ENCODE measurements around the gene IFNK. TPM values are rescaled to one million over a fixed set of nuclear protein-coding genes. Genes with fewer than 3 reads are reported as not detected.

Gene IFNK
- total RNA-seq, 6 experiments from 2014 or later, result not detected

DNA sequence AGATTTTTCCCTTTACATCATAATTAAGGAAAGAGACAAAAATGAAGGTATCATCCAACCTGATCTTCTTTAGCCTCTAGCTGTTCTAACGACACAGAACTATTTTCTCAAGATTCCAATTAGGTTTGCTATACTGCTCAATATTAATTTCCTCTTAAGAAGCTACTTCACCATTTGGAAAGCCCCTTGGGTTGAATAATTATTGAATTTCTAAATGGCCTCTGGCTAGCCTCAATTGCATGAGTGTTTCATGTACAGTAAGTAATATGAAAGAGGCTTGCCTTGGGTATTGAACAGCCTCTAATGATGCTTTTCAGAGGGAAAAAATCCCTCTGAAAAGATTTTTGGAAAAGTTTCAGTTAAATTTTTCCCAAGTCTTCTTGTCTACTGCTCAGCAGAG lies 9.2 kb downstream of the IFNK start:
- intact Hi-C loops (cut with DNase I), result no loop called here
- DNase-seq (no peak), ATAC-seq (no peak)
- Histone ChIP-seq H3K4me3 (no peak overlapping the region), H3K9me3 (no peaks in the 10 kb centered on the region), H3K4me1 (peaks cover 0 to 33% (median 0%) of the 10 kb centered on the region in 4 donors), H3K36me3 (no peaks in the 10 kb centered on the region), H3K27me3 (no peaks in the 10 kb centered on the region), H3K27ac (no peak overlapping the region)
- TF ChIP-seq, protein P1, sequence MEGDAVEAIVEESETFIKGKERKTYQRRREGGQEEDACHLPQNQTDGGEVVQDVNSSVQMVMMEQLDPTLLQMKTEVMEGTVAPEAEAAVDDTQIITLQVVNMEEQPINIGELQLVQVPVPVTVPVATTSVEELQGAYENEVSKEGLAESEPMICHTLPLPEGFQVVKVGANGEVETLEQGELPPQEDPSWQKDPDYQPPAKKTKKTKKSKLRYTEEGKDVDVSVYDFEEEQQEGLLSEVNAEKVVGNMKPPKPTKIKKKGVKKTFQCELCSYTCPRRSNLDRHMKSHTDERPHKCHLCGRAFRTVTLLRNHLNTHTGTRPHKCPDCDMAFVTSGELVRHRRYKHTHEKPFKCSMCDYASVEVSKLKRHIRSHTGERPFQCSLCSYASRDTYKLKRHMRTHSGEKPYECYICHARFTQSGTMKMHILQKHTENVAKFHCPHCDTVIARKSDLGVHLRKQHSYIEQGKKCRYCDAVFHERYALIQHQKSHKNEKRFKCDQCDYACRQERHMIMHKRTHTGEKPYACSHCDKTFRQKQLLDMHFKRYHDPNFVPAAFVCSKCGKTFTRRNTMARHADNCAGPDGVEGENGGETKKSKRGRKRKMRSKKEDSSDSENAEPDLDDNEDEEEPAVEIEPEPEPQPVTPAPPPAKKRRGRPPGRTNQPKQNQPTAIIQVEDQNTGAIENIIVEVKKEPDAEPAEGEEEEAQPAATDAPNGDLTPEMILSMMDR (IDR thresholded peaks at IDR 0.05), result no peak
- TF ChIP-seq POLR2A (IDR thresholded peaks at IDR 0.05), result no peak
- 94% methylated on average over 1 of the region's 1 CpG for WGBS (ENCODE audit: insufficient coverage, low coverage, low lambda C conversion rate, missing lambda C conversion rate)

DNA sequence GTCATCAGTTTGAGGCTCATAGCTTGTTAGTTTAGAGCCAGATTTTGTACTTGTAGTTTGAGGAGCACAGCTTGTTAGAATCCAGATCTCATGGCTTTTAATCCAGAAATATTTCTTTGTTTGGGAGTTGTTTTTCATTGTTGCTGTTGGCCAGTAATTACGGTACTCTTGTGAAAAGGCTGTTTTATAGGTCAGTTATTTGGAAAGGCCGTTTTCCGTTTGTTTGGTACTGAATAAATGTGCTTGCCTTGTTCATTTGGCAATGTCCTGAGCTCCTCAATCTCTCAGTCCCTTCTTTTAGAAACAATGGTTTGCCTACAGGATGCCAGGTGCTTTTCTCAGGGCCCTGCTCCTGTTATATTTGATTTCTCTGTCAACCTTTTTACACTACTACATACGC lies 10.0 kb downstream of the IFNK start:
- Histone ChIP-seq H3K27me3 (no peaks in the 10 kb centered on the region), H3K4me1 (peaks cover 0 to 41% (median 4%) of the 10 kb centered on the region in 4 donors), H3K36me3 (no peaks in the 10 kb centered on the region), H3K4me3 (no peak overlapping the region), H3K27ac (no peak overlapping the region), H3K9me3 (no peaks in the 10 kb centered on the region)
- no peak for TF ChIP-seq POLR2A (IDR thresholded peaks at IDR 0.05)
- TF ChIP-seq, protein P1 (IDR thresholded peaks at IDR 0.05), result no peak
- ATAC-seq (no peak), DNase-seq (no peak)
- WGBS (ENCODE audit: insufficient coverage, low coverage, low lambda C conversion rate, missing lambda C conversion rate), result 28% methylated on average over 4 of the region's 4 CpGs
- intact Hi-C loops (cut with DNase I), result no loop called here

DNA sequence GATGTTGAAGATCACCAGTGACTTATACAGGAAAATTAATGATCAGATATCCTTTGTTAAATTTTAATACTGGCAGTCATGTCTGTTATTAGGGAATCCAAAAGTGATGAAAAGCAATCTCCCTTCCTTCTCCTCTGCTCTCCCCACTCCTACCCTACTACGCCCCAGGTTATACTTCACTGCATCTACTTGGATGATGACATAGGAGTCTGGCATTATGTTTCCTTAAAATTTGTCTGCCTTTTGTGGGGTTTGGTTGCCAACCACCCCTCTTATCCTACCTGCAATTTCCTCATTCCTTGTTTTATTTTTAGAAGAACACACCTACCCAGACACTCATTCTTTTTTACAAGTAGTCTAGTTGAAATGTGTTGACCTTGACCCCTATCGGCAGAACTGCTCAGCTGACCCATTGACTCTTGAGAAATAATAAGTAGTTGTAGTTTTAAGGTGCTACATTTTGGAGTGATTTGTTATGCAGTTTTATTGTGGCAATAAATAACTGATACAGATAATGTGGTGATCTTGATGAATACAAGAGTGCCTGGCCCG lies 10.6 kb downstream of the IFNK start:
- H3K4me3 ChIP-seq, result no peak overlapping the region
- H3K4me1 ChIP-seq, result peaks cover 0 to 47% (median 6%) of the 10 kb centered on the region in 4 donors
- DNase-seq (no peak), ATAC-seq (no peak)
- TF ChIP-seq, protein P1 (IDR thresholded peaks at IDR 0.05), result no peak
- no peak for TF ChIP-seq POLR2A (IDR thresholded peaks at IDR 0.05)
- H3K27ac ChIP-seq, result no peak overlapping the region
- intact Hi-C loops (cut with DNase I), result no loop called here
- H3K36me3 ChIP-seq, result no peaks in the 10 kb centered on the region
- no peaks in the 10 kb centered on the region for H3K9me3 ChIP-seq
- no peaks in the 10 kb centered on the region for H3K27me3 ChIP-seq
- 69% methylated on average over 3 of the region's 3 CpGs for WGBS (ENCODE audit: insufficient coverage, low coverage, low lambda C conversion rate, missing lambda C conversion rate)

- 58% methylated on average over 2 of the region's 3 CpGs for WGBS (ENCODE audit: insufficient coverage, low coverage, low lambda C conversion rate, missing lambda C conversion rate)
These were observed 11.6 kb downstream of the IFNK start for GRCh38 chr9:27535701-27536118.

More at GRCh38 chr9:27535701-27536118, 11.6 kb downstream of the IFNK start:
- TF ChIP-seq, protein P1 (IDR thresholded peaks at IDR 0.05), result no peak
- TF ChIP-seq POLR2A (IDR thresholded peaks at IDR 0.05), result no peak
- peaks cover 0 to 54% (median 11%) of the 10 kb centered on the region in 4 donors for H3K4me1 ChIP-seq
- DNase-seq (no peak), ATAC-seq (no peak)
- H3K4me3 ChIP-seq, result no peak overlapping the region
- no peaks in the 10 kb centered on the region for H3K27me3 ChIP-seq
- H3K36me3 ChIP-seq, result no peaks in the 10 kb centered on the region
- H3K9me3 ChIP-seq, result no peaks in the 10 kb centered on the region
- intact Hi-C loops (cut with DNase I), result no loop called here
- no peak overlapping the region for H3K27ac ChIP-seq
